CD14-positive monocyte (primary cell): Measurements from ENCODE around the gene ST7L. TPM values are rescaled to one million over a fixed set of nuclear protein-coding genes. Genes with fewer than 3 reads are reported as not detected.
A peak's percentile ranks its signal among the peaks of the same experiment; 100 is the strongest.

Experiments used
- DNase-seq, 3 donors: peaks; one replicate each; pipeline ENCODE4 v3.0.0-alpha.2; 2011 to 2022
- H2AFZ ChIP-seq: 2 replicates; pipeline ENCODE4 v1.6.0; 2012; ENCODE audit warnings: mild to moderate bottlenecking, low read depth, low read length, inconsistent platforms; ENCODE audit not compliant: insufficient read depth, poor library complexity, severe bottlenecking
- H3K27ac ChIP-seq, 2 donors: 1 replicate in 1 of 2; 2 replicates in 1 of 2; pipeline ENCODE4 v1.5.1; 2012 to 2013; ENCODE audit warnings: low read length in 2 of 2, control low read depth in 1 of 2, inconsistent platforms in 1 of 2, low read depth in 1 of 2, mild to moderate bottlenecking in 1 of 2
- H3K27me3 ChIP-seq, 2 donors: one replicate each; pipeline versions ENCODE4 v1.6.0 to v1.6.1; 2011 to 2013; ENCODE audit warnings: low read length in 2 of 2; ENCODE audit not compliant: control insufficient read depth in 2 of 2, insufficient read depth in 2 of 2
- H3K36me3 ChIP-seq, 2 donors: replicated peaks in 1 of 2; 1 replicate in 1 of 2; 2 replicates in 1 of 2; pipeline versions ENCODE4 v1.5.1 to v1.6.1; 2012 to 2013; ENCODE audit warnings: low read length in 2 of 2, control low read depth in 1 of 2, inconsistent platforms in 1 of 2, mild to moderate bottlenecking in 1 of 2; ENCODE audit not compliant: insufficient read depth in 2 of 2, control insufficient read depth in 1 of 2
- H3K4me1 ChIP-seq, 2 donors: 1 replicate in 1 of 2; 2 replicates in 1 of 2; pipeline versions ENCODE4 v1.5.1 to v1.6.1; 2012 to 2013; ENCODE audit warnings: low read length in 2 of 2, control low read depth in 1 of 2, inconsistent platforms in 1 of 2, mild to moderate bottlenecking in 1 of 2, moderate library complexity in 1 of 2; ENCODE audit not compliant: insufficient read depth in 2 of 2, control insufficient read depth in 1 of 2
- H3K4me2 ChIP-seq: replicated peaks from 2 replicates; pipeline ENCODE3; 2012; ENCODE audit warnings: low read length, moderate library complexity, mild to moderate bottlenecking; ENCODE audit not compliant: poor library complexity, severe bottlenecking; ENCODE audit errors: extremely low read depth
- H3K4me3 ChIP-seq, 3 experiments: fragments of 200-600 bp in 1 of 3; sonication (generic) in 1 of 3; replicated peaks in 1 of 3; 1 replicate in 2 of 3; 2 replicates in 1 of 3; pipeline ENCODE4 v1.5.1; 2011 to 2013; ENCODE audit warnings: low read length in 3 of 3, mild to moderate bottlenecking in 3 of 3, control low read depth in 2 of 3, low read depth in 2 of 3, inconsistent platforms in 1 of 3, moderate library complexity in 1 of 3
- H3K79me2 ChIP-seq: 2 replicates; pipeline ENCODE4 v1.6.0; 2012; ENCODE audit warnings: mild to moderate bottlenecking, control low read depth, inconsistent platforms, low read length, moderate library complexity; ENCODE audit not compliant: insufficient read depth
- H3K9ac ChIP-seq: 2 replicates; pipeline ENCODE4 v1.6.0; 2017; ENCODE audit warnings: low read length, mild to moderate bottlenecking; ENCODE audit not compliant: insufficient read depth, poor library complexity, severe bottlenecking
- H3K9me3 ChIP-seq, 2 donors: replicated peaks in 1 of 2; 1 replicate in 1 of 2; 2 replicates in 1 of 2; pipeline versions ENCODE4 v1.5.1 to v1.6.1; 2012 to 2013; ENCODE audit warnings: low read length in 2 of 2, control low read depth in 1 of 2; ENCODE audit not compliant: control insufficient read depth in 1 of 2, insufficient read depth in 1 of 2
- H4K20me1 ChIP-seq: 2 replicates; pipeline ENCODE4 v1.6.0; 2012; ENCODE audit warnings: mild to moderate bottlenecking, low read length, control low read depth, moderate library complexity; ENCODE audit not compliant: insufficient read depth
- H3K27ac Mint-ChIP-seq, 7 donors: one replicate each; pipeline ENCODE4 v1.8.0; 2020; ENCODE audit warnings: mild to moderate bottlenecking in 7 of 7, mixed read lengths in 7 of 7, moderate library complexity in 6 of 7, inconsistent platforms in 2 of 7
- H3K27me3 Mint-ChIP-seq, 3 donors: one replicate each; pipeline ENCODE4 v1.8.0; 2021 to 2022; ENCODE audit warnings: low read depth in 3 of 3, mild to moderate bottlenecking in 3 of 3, mixed read lengths in 3 of 3, moderate library complexity in 3 of 3, inconsistent platforms in 1 of 3
- H3K36me3 Mint-ChIP-seq, 2 donors: one replicate each; pipeline ENCODE4 v1.8.0; 2020; ENCODE audit warnings: mixed read lengths in 2 of 2, inconsistent platforms in 1 of 2, mild to moderate bottlenecking in 1 of 2
- H3K4me1 Mint-ChIP-seq: one replicate; pipeline ENCODE4 v1.8.0; 2020; ENCODE audit warnings: mild to moderate bottlenecking, mixed read lengths
- H3K4me3 Mint-ChIP-seq, 2 donors: one replicate each; pipeline ENCODE4 v1.8.0; 2020; ENCODE audit warnings: mild to moderate bottlenecking in 2 of 2, mixed read lengths in 2 of 2, moderate library complexity in 1 of 2
- H3K9me3 Mint-ChIP-seq, 7 donors: one replicate each; pipeline ENCODE4 v1.8.0; 2020 to 2022; ENCODE audit warnings: mixed read lengths in 7 of 7, mild to moderate bottlenecking in 6 of 7, moderate library complexity in 6 of 7, inconsistent platforms in 2 of 7
- WGBS: methylation state at CpG from one replicate; pipeline ENCODE4 v1.1.5; 2013; ENCODE audit warnings: missing lambda C conversion rate; ENCODE audit not compliant: insufficient coverage; 5-methylcytosine and 5-hydroxymethylcytosine counted together
- intact Hi-C, 2 donors: fragments of 100-400 bp; cut with micrococcal nuclease; formaldehyde crosslinking; loops; one replicate each; pipeline versions ENCODE4 v1.15.0 to v1.15.1; 2023
- polyA plus RNA-seq, 3 donors: library from polyadenylated mRNA; depleted of rRNA in 1 of 3; unstranded in 2 of 3; stranded (reverse) in 1 of 3; fragments of 300-500 nt in 2 of 3; fragments of >200 nt in 1 of 3; fragmentation: Illumina TruSeq in 2 of 3; gene quantifications; 1 replicate in 2 of 3; 2 replicates in 1 of 3; pipeline ENCODE4 v1.2.3, GENCODE V29; 2012 to 2021
- TF ChIP-seq, protein P1 (sequence below): fragments of 200-600 bp; IDR thresholded peaks from one replicate; pipeline ENCODE4 v1.8.0; 2022; ENCODE audit warnings: antibody characterized with exemption, mild to moderate bottlenecking

Gene ST7L
- polyA plus RNA-seq, 3 donors: 5.4 to 10.0 (median 6.1) TPM

DNA sequence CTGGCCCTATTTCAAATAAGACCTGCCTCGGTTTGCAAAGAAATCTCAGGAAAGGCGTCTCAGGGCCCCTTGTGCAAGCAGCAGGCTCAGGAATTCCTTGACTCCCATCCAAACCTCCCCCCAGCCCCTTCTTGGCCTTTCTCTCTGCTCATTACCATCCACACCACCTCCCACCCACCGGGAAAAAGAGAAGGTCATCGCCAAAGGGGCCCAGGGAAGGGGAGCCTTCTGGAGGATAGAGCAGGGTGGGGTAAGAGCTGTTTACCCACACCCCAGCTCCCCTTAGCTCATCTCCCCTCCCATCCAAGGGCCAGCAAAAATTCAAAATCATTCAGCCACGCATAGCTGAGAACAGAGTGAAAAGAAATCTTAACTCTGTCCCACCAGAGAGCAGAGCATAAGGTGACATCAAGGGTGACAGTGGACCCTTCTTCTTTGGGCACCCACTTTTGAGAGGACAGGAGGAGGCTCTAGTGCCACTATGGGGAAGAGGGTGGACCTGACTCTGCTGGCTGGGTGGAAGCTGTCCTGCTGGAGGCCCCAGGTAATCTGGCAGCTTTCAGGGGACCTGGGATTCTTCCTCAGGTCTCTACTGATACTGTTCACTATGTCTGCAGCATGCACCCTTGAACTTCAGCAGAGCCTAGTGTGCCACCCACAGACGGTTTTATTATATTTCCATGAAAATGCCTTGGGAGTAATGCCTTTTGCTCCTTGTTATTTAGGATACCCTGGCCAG lies 114.1 kb downstream of the ST7L start:
- Histone ChIP-seq H3K36me3 (no peaks in the 10 kb centered on the region), H4K20me1 (no peaks in the 10 kb centered on the region), H3K27me3 (peaks cover 57 to 93% of the 10 kb centered on the region in 2 donors), H3K9me3 (peaks cover 0 to 31% of the 10 kb centered on the region in 2 donors), H2AFZ (no peak overlapping the region), H3K79me2 (no peaks in the 10 kb centered on the region), H3K9ac (no peak overlapping the region), H3K4me1 (peaks cover 20 to 31% of the 10 kb centered on the region in 2 donors), H3K4me2 (no peak overlapping the region), H3K27ac (no peak overlapping the region), H3K4me3 (no peak overlapping the region)
- intact Hi-C loops: loop anchor here (5.0 to 10.0 kb wide), 2 partner anchors 197 to 200 kb away; partner anchors contain the start of gene RHOC (in 1 of the 2)
- WGBS: 89% methylated on average over 3 of the region's 6 CpGs
- Mint-ChIP-seq H3K4me1 (peaks cover 25% of the 10 kb centered on the region), H3K36me3 (peaks cover 0 to 7% of the 10 kb centered on the region in 2 donors), H3K27me3 (peaks cover 65 to 90% (median 81%) of the 10 kb centered on the region in 3 donors), H3K9me3 (peaks cover 0 to 13% (median 5%) of the 10 kb centered on the region in 7 donors), H3K27ac (no peak overlapping the region), H3K4me3 (no peak overlapping the region)
- DNase-seq: no peak
- TF ChIP-seq, protein P1, sequence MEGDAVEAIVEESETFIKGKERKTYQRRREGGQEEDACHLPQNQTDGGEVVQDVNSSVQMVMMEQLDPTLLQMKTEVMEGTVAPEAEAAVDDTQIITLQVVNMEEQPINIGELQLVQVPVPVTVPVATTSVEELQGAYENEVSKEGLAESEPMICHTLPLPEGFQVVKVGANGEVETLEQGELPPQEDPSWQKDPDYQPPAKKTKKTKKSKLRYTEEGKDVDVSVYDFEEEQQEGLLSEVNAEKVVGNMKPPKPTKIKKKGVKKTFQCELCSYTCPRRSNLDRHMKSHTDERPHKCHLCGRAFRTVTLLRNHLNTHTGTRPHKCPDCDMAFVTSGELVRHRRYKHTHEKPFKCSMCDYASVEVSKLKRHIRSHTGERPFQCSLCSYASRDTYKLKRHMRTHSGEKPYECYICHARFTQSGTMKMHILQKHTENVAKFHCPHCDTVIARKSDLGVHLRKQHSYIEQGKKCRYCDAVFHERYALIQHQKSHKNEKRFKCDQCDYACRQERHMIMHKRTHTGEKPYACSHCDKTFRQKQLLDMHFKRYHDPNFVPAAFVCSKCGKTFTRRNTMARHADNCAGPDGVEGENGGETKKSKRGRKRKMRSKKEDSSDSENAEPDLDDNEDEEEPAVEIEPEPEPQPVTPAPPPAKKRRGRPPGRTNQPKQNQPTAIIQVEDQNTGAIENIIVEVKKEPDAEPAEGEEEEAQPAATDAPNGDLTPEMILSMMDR: no peak

DNA sequence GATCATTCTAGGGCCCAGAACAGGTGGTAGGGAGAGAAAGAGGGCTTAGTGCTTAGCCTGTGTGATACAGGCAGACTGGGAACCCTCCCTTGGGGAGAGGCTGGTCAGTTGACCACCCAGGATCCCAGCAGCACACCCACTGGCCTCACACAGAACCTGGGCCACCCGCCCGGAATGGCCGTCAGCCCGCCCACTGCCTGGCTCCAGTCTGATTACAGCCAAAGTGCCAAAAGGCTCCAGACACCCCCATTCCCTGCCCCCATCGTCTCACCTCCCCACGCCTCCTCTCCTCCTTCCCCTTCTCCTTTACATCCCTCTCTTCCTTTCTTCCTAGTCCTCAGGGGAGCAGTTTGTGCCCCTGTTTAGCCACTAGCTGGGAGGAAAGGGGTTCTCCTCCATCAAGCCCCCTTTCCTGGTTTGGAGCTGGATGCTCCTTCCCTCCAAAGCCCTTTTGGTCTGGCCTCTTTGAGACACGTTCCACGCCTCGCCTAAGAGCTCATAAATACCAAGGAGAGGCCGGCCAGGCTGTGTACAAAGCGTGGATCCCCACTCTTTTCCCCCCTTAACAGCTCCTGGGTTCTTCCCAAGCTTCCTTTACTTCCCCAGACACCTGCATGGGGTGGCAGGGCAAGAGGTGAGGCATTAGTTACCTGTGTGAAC lies 114.8 kb downstream of the ST7L start:
- Mint-ChIP-seq H3K4me1 (peaks cover 21% of the 10 kb centered on the region), H3K27ac (no peak overlapping the region), H3K4me3 (peak overlapping the region in 1 of 2 donors; percentile 58), H3K36me3 (peaks cover 0 to 7% of the 10 kb centered on the region in 2 donors), H3K27me3 (peaks cover 66 to 89% (median 79%) of the 10 kb centered on the region in 3 donors), H3K9me3 (peaks cover 0 to 13% (median 4%) of the 10 kb centered on the region in 7 donors)
- H3K27ac ChIP-seq: no peak overlapping the region
- DNase-seq: no peak
- no peaks in the 10 kb centered on the region for H3K79me2 ChIP-seq
- peaks cover 0 to 24% of the 10 kb centered on the region in 2 donors for H3K9me3 ChIP-seq
- no peak overlapping the region for H3K4me3 ChIP-seq
- TF ChIP-seq, protein P1: no peak
- H3K27me3 ChIP-seq: peaks cover 56 to 92% of the 10 kb centered on the region in 2 donors
- WGBS: 100% methylated on average over 6 of the region's 11 CpGs
- peaks cover 20 to 29% of the 10 kb centered on the region in 2 donors for H3K4me1 ChIP-seq
- no peak overlapping the region for H2AFZ ChIP-seq
- H3K36me3 ChIP-seq: no peaks in the 10 kb centered on the region
- intact Hi-C loops: loop anchor here (5.0 to 10.0 kb wide), 2 partner anchors 198 to 201 kb away; partner anchors contain the start of gene RHOC (in 1 of the 2)
- no peaks in the 10 kb centered on the region for H4K20me1 ChIP-seq
- H3K4me2 ChIP-seq: no peak overlapping the region
- no peak overlapping the region for H3K9ac ChIP-seq
